Stimulated activated CD8-positive, alpha-beta memory T cell treated with anti-CD3 and anti-CD28 coated beads, Interleukin-4, amount 100 ng/mL, for 48 hours (primary cell): Measurements from ENCODE around the gene BCLAF3.
A peak's percentile ranks its signal among the peaks of the same experiment; 100 is the strongest.

ENCODE experiments used
- DNase-seq: peaks from one replicate; pipeline ENCODE4 v3.0.0-alpha.2; 2020

The BCLAF3 gene

GRCh38 chrX:19964017-19964710, 26.7 kb downstream of the BCLAF3 start:
- peak; percentile 43 for DNase-seq

GRCh38 chrX:19960913-19961312, 29.9 kb downstream of the BCLAF3 start:
- DNase-seq = no peak

- DNase-seq = no peak
Observed at GRCh38 chrX:19958552-19959486, 32.0 kb downstream of the BCLAF3 start.

- DNase-seq = no peak
Observed at GRCh38 chrX:19956923-19957322, 33.9 kb downstream of the BCLAF3 start.

GRCh38 chrX:19956306-19956705, 34.6 kb downstream of the BCLAF3 start:
- no peak for DNase-seq

DNA sequence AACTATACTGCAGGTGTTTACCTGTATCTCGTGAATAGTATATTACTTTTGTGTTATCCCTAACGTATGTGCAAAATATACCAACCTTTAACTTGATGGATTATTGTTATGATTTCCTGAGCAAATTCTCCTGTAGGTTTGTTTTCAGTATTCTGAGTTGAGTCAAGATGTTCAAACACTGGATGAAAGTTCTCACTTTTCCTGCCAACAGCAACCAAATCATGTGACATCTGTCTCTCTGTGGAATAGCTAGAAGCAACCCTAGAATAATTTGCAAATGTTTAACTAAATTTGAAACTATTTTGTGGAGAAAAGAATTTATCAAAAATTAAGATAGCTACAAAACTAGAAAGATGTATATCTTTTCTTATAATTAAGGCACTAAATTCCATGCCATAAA, 35.6 kb downstream of the BCLAF3 start:
- no peak for DNase-seq

GRCh38 chrX:19954335-19955096, 36.3 kb downstream of the BCLAF3 start:
- no peak for DNase-seq

- DNase-seq = no peak
Observed at GRCh38 chrX:19953145-19953544, 37.7 kb downstream of the BCLAF3 start.

GRCh38 chrX:19949340-19949739, 41.5 kb downstream of the BCLAF3 start:
- no peak for DNase-seq

DNA sequence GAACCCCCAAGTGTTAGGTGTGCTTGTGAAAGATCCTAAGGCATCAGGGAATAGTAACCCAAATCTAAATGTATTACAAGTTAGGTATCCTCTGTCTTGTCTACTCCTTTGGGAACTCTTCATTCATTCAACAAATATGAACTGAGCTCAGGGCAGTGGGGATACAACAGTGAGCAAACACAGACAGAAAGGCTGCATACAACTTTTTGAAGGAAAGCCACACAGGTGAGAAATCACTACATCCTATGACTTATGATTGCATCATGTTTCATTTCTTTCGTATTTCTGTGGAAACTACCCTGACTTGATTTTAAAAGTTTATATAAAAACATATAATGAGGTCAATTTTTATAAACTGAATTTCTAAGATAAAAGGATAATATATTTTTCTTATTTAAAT, 43.2 kb downstream of the BCLAF3 start:
- no peak for DNase-seq
